Trophoblast cell (in vitro differentiated cells and primary cell): ENCODE data around the gene BTAF1.

Source experiments
- DNase-seq, 2 donors: peaks; one replicate each; pipeline ENCODE4 v3.0.0-alpha.2; 2016
- H2AFZ ChIP-seq: 2 replicates; pipeline ENCODE4 v1.6.1; 2013; ENCODE audit warnings: low read length, moderate library complexity, mild to moderate bottlenecking; ENCODE audit not compliant: insufficient read depth, poor library complexity
- H2AK5ac ChIP-seq: 2 replicates; pipeline ENCODE4 v1.6.1; 2013; ENCODE audit warnings: mild to moderate bottlenecking, low read length
- H2BK120ac ChIP-seq: 2 replicates; pipeline ENCODE4 v1.6.1; 2013; ENCODE audit warnings: low read length, mild to moderate bottlenecking, moderate library complexity; ENCODE audit not compliant: insufficient read depth, poor library complexity
- H2BK12ac ChIP-seq: 2 replicates; pipeline ENCODE4 v1.6.1; 2013; ENCODE audit warnings: mild to moderate bottlenecking, low read length, moderate library complexity
- H2BK5ac ChIP-seq: 2 replicates; pipeline ENCODE4 v1.6.1; 2013; ENCODE audit warnings: low read length, low read depth, moderate library complexity, mild to moderate bottlenecking; ENCODE audit not compliant: poor library complexity
- H3K14ac ChIP-seq: 2 replicates; pipeline ENCODE4 v1.6.1; 2013; ENCODE audit warnings: mild to moderate bottlenecking, low read length
- H3K18ac ChIP-seq: 2 replicates; pipeline ENCODE4 v1.6.1; 2013; ENCODE audit warnings: mild to moderate bottlenecking, low read length
- H3K23ac ChIP-seq: 2 replicates; pipeline ENCODE4 v1.6.1; 2013; ENCODE audit warnings: low read length
- H3K27ac ChIP-seq: 2 replicates; pipeline ENCODE4 v1.5.1; 2013; ENCODE audit warnings: low read depth, mild to moderate bottlenecking, inconsistent platforms, low read length, moderate library complexity
- H3K27me3 ChIP-seq: 2 replicates; pipeline ENCODE4 v1.6.1; 2013; ENCODE audit warnings: inconsistent platforms, mild to moderate bottlenecking, low read length, moderate library complexity; ENCODE audit not compliant: insufficient read depth
- H3K36me3 ChIP-seq, 2 experiments: 1 replicate in 1 of 2; 2 replicates in 1 of 2; pipeline ENCODE4 v1.6.1; 2013; ENCODE audit warnings: low read length in 2 of 2, mild to moderate bottlenecking in 2 of 2, moderate library complexity in 1 of 2; ENCODE audit not compliant: insufficient read depth in 2 of 2, control insufficient read depth in 1 of 2
- H3K4ac ChIP-seq: 2 replicates; pipeline ENCODE4 v1.6.1; 2013; ENCODE audit warnings: low read depth, mild to moderate bottlenecking, low read length, moderate library complexity
- H3K4me1 ChIP-seq, 2 experiments: 1 replicate in 1 of 2; 2 replicates in 1 of 2; pipeline ENCODE4 v1.6.1; 2013; ENCODE audit warnings: low read length in 2 of 2, mild to moderate bottlenecking in 2 of 2, moderate library complexity in 1 of 2; ENCODE audit not compliant: insufficient read depth in 2 of 2, control insufficient read depth in 1 of 2
- H3K4me2 ChIP-seq: 2 replicates; pipeline ENCODE4 v1.6.1; 2013; ENCODE audit warnings: inconsistent platforms, mild to moderate bottlenecking, low read length, moderate library complexity
- H3K4me3 ChIP-seq: 2 replicates; pipeline ENCODE4 v1.5.1; 2013; ENCODE audit warnings: mild to moderate bottlenecking, low read depth, low read length, inconsistent platforms
- H3K79me1 ChIP-seq: one replicate; pipeline ENCODE4 v1.6.1; 2013; ENCODE audit warnings: low read length
- H3K79me2 ChIP-seq: 2 replicates; pipeline ENCODE4 v1.6.1; 2013; ENCODE audit warnings: low read length, mild to moderate bottlenecking; ENCODE audit not compliant: control insufficient read depth, insufficient read depth, poor library complexity
- H3K9ac ChIP-seq: 2 replicates; pipeline ENCODE4 v1.6.1; 2013; ENCODE audit warnings: mild to moderate bottlenecking, low read length
- H3K9me3 ChIP-seq: 2 replicates; pipeline ENCODE4 v1.6.1; 2013; ENCODE audit warnings: low read depth, mild to moderate bottlenecking, control low read depth, inconsistent platforms, low read length; ENCODE audit not compliant: insufficient read depth
- H4K12ac ChIP-seq: 2 replicates; pipeline ENCODE4 v1.6.1; 2013; ENCODE audit warnings: low read depth, mild to moderate bottlenecking, low read length, moderate library complexity
- H4K8ac ChIP-seq: 2 replicates; pipeline ENCODE4 v1.6.1; 2013; ENCODE audit warnings: low read depth, mild to moderate bottlenecking, low read length, moderate library complexity
- H4K91ac ChIP-seq: one replicate; pipeline ENCODE4 v1.6.1; 2013; ENCODE audit warnings: low read depth, mild to moderate bottlenecking, low read length, moderate library complexity
- WGBS: extraction: QIAGEN DNeasy Blood & Tissue Kit; methylation state at CpG from one replicate; pipeline ENCODE4 v1.1.7; 2013; ENCODE audit warnings: missing lambda C conversion rate; ENCODE audit not compliant: insufficient read length, insufficient coverage; ENCODE audit errors: extremely low coverage; 5-methylcytosine and 5-hydroxymethylcytosine counted together

BTAF1 gene

DNA sequence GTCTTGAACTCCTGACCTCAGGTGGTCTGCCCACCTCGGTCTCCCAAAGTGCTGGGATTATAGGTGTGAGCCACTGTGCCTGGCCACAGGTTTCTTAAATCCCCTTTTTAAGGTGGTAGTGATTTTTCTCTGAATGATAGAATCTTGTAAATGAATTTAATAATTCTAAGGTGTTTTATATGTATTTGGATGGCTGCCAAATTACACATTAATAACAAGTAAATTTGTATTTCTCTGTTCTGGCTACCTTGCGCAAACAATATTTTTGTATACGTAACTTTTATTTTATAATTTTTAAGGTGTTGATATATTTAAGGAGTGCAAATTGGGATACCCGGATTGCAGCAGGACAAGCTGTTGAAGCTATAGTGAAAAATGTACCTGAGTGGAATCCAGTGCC is 16.1 kb downstream of the BTAF1 start:
- no peak overlapping the region for H2BK5ac ChIP-seq
- no peak overlapping the region for H4K91ac ChIP-seq
- H3K27ac ChIP-seq: no peak overlapping the region
- H3K9me3 ChIP-seq: no peaks in the 10 kb centered on the region
- no peak overlapping the region for H2AK5ac ChIP-seq
- no peak overlapping the region for H2BK120ac ChIP-seq
- H3K4me3 ChIP-seq: no peak overlapping the region
- H3K14ac ChIP-seq: no peak overlapping the region
- no peak overlapping the region for H3K4ac ChIP-seq
- no peak overlapping the region for H4K8ac ChIP-seq
- H3K36me3 ChIP-seq: peaks cover 2 to 8% of the 10 kb centered on the region in 2 experiments
- DNase-seq: no peak
- H3K9ac ChIP-seq: no peak overlapping the region
- H3K4me1 ChIP-seq: no peaks in the 10 kb centered on the region
- H3K79me2 ChIP-seq: peaks cover 2% of the 10 kb centered on the region
- no CpG with 5 or more reads among the region's 4 CpGs for WGBS
- no peak overlapping the region for H3K18ac ChIP-seq
- H3K23ac ChIP-seq: no peak overlapping the region
- no peak overlapping the region for H2AFZ ChIP-seq
- H3K79me1 ChIP-seq: no peaks in the 10 kb centered on the region
- H3K27me3 ChIP-seq: no peaks in the 10 kb centered on the region
- no peak overlapping the region for H3K4me2 ChIP-seq
- H4K12ac ChIP-seq: no peak overlapping the region
- H2BK12ac ChIP-seq: no peak overlapping the region

DNA sequence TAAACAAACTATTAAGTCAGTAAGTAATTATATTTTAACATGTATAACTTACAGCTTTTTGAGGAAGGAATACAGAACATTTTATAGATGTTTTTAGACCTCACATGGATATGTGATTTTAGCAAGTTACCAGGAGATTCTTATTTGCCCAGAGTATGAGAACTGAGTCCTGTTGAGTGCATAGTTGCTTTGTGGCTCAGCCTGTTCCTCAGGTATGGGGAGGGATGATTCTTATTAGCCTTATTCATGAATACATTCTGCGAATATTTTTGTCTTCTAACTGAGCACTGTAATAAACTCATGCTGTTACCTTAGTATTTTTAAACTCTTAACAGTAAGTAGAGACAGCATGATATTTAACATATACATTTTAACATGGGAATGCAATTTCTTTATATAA is 17.9 kb downstream of the BTAF1 start:
- peak; percentile 60 to 76 for DNase-seq
- H3K4me3 ChIP-seq: no peak overlapping the region
- H2BK120ac ChIP-seq: no peak overlapping the region
- H2BK5ac ChIP-seq: no peak overlapping the region
- no peaks in the 10 kb centered on the region for H3K27me3 ChIP-seq
- no peak overlapping the region for H3K4me2 ChIP-seq
- H4K8ac ChIP-seq: no peak overlapping the region
- H3K14ac ChIP-seq: no peak overlapping the region
- H3K79me2 ChIP-seq: peaks cover 2% of the 10 kb centered on the region
- no peak overlapping the region for H3K4ac ChIP-seq
- H3K23ac ChIP-seq: no peak overlapping the region
- H4K91ac ChIP-seq: no peak overlapping the region
- WGBS: no CpG with 5 or more reads among the region's 1 CpG
- H3K18ac ChIP-seq: no peak overlapping the region
- no peak overlapping the region for H3K27ac ChIP-seq
- H3K9me3 ChIP-seq: no peaks in the 10 kb centered on the region
- H3K9ac ChIP-seq: no peak overlapping the region
- H4K12ac ChIP-seq: no peak overlapping the region
- no peaks in the 10 kb centered on the region for H3K79me1 ChIP-seq
- H3K36me3 ChIP-seq: peaks cover 2 to 6% of the 10 kb centered on the region in 2 experiments
- H3K4me1 ChIP-seq: no peaks in the 10 kb centered on the region
- H2BK12ac ChIP-seq: no peak overlapping the region
- H2AFZ ChIP-seq: no peak overlapping the region
- H2AK5ac ChIP-seq: no peak overlapping the region

DNA sequence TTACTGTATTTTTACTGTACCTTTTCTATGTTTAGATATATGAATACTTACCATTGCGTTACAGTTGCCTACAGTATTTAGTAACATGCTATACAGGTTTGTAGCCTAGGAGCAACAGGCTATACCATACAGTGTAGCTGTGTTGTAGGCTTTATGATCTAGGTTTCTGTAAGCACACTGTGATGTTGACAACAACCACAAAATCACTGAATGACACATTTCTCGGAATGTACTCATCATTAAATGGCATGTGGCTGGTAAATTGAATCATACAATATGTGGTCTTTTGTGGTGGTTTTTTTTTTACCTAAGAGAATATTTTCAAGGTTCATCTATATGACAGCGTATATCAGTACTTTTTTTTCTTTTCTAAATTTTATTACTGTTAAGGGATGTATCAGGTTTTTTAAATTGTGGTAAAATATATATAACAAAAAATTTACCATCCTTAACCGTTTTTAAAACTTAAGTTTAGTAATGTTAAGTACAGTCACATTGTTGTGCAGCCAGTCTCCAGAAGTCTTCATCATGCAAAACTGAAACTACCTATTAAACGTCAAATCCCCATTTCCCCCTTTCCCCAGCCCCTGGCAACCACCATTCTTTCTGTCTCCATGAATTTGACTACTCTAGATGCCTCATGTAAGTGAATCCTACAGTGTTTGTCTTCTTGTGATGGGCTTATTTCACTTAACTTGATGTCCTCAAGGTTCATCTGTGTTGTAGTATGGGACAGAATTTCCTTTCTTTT is 21.5 kb downstream of the BTAF1 start:
- Histone ChIP-seq H2AFZ (no peak overlapping the region), H2BK12ac (no peak overlapping the region), H4K91ac (no peak overlapping the region), H3K9ac (no peak overlapping the region), H3K18ac (no peak overlapping the region), H3K27me3 (no peaks in the 10 kb centered on the region), H3K4me3 (no peak overlapping the region), H3K27ac (no peak overlapping the region), H2AK5ac (no peak overlapping the region), H3K14ac (no peak overlapping the region), H3K23ac (no peak overlapping the region), H2BK5ac (no peak overlapping the region), H3K4me1 (no peaks in the 10 kb centered on the region), H3K79me2 (peaks cover 2% of the 10 kb centered on the region), H4K8ac (no peak overlapping the region), H2BK120ac (no peak overlapping the region), H3K36me3 (peaks cover 0 to 2% of the 10 kb centered on the region in 2 experiments), H3K9me3 (no peaks in the 10 kb centered on the region), H4K12ac (no peak overlapping the region), H3K79me1 (no peaks in the 10 kb centered on the region), H3K4ac (no peak overlapping the region), H3K4me2 (no peak overlapping the region)
- WGBS: no CpG with 5 or more reads among the region's 5 CpGs
- peak in 1 of 2 donors; percentile 23 for DNase-seq

DNA sequence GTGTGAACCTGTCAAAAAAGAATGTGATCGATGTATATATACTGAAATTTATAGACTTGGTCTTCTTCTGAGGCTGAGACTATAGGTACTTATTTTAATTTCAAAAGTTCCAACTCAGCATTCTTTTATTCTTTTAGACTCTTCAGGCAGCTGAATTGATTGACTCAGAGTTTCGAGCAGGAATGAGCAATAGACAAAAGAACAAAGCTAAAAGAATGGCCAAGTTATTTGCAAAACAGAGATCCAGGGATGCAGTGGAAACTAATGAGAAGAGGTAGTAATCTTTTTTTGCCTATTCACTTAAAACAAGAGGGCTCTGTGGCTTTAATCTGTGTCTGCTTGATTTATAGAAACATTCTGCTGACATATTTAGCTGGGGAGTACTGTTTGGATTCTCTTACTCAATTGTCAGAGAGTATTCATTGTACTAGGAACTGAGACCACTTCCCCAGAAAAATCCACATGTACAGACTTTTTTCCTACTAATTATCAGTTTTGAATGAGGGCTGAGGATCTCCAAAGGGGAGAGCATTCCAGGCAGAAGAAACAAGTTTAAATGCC is 30.1 kb downstream of the BTAF1 start:
- no peak for DNase-seq
- H3K4me3 ChIP-seq: no peak overlapping the region
- H3K14ac ChIP-seq: no peak overlapping the region
- H3K9ac ChIP-seq: no peak overlapping the region
- no peak overlapping the region for H4K8ac ChIP-seq
- H3K4ac ChIP-seq: no peak overlapping the region
- H4K12ac ChIP-seq: no peak overlapping the region
- no peak overlapping the region for H2AK5ac ChIP-seq
- no peak overlapping the region for H3K27ac ChIP-seq
- no peak overlapping the region for H3K4me2 ChIP-seq
- H3K27me3 ChIP-seq: no peaks in the 10 kb centered on the region
- H2BK120ac ChIP-seq: no peak overlapping the region
- no peak overlapping the region for H3K18ac ChIP-seq
- H3K79me2 ChIP-seq: no peaks in the 10 kb centered on the region
- H2BK12ac ChIP-seq: no peak overlapping the region
- H3K36me3 ChIP-seq: peaks cover 13 to 14% of the 10 kb centered on the region in 2 experiments
- no peak overlapping the region for H2AFZ ChIP-seq
- H3K23ac ChIP-seq: no peak overlapping the region
- no peak overlapping the region for H2BK5ac ChIP-seq
- WGBS: no CpG with 5 or more reads among the region's 2 CpGs
- no peak overlapping the region for H4K91ac ChIP-seq
- H3K9me3 ChIP-seq: no peaks in the 10 kb centered on the region
- H3K4me1 ChIP-seq: no peaks in the 10 kb centered on the region
- H3K79me1 ChIP-seq: no peaks in the 10 kb centered on the region
